Left hindlimb (tissue), 1 donor: ENCODE data around the gene SEC22A.

Experiments used
- DNase-seq: peaks from one replicate; pipeline ENCODE4 v3.0.0-alpha.2; 2018

SEC22A gene

DNA sequence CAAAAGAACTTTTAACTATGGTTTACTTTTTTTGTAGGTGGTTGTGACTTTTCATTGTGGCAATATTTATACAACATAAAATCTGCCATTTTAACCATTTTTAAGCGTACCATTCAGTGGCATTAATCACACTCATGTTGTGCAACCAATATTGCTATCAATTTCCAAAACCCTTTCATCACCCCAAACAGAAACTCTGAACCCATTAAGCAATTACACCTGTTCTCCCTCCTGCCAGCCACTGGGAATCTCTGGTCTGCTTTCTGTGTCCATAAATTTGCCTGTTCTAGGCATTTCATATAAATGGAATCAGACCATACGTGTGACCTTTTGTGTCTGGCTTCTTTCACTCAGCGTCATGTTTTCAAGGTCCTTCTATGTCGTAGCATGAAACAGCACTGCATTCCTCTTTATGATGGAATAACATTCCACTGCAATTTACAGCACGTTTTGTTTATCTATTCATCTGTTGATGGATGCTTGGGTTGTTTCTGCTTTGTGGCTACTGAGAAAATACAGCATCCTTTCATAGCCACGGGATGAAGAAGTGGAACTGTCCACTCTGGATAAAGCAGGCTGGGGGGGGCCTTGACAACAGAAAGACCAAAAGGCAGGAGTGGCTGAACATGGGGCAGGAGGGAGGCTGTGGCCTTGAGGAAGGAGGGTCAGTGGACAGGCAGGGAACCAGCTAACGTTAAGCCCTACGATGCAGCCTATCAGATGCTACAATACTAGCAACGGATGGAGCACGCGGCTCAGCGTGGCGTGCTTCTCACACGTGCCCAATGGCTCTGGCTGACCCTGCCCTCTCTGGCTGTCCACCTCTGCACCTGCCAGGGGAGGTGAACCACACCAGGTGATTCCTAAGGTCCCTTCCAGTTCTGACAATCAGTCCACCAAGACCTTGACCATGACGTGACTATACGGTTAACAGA is 110.9 kb downstream of the SEC22A start:
- DNase-seq: no peak

DNA sequence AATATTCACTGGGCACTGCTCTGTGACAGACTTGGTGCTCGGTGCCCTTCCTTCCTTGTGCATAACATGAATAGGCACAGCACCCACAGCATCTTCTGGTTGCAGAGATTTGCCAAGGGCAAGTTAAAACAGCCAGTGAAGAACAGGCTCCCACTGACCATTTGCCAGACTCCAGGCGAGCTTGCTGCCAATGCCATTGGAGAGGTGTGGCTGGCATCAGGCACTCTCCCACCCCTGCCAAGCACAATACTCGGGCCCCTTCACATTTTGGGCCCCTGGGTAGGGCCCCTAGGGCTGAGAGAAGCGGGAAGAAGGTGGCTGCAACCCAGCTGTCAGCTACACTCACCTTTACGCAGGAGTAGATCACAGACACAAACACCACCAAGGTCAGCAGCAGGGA is 112.1 kb downstream of the SEC22A start:
- DNase-seq: no peak

DNA sequence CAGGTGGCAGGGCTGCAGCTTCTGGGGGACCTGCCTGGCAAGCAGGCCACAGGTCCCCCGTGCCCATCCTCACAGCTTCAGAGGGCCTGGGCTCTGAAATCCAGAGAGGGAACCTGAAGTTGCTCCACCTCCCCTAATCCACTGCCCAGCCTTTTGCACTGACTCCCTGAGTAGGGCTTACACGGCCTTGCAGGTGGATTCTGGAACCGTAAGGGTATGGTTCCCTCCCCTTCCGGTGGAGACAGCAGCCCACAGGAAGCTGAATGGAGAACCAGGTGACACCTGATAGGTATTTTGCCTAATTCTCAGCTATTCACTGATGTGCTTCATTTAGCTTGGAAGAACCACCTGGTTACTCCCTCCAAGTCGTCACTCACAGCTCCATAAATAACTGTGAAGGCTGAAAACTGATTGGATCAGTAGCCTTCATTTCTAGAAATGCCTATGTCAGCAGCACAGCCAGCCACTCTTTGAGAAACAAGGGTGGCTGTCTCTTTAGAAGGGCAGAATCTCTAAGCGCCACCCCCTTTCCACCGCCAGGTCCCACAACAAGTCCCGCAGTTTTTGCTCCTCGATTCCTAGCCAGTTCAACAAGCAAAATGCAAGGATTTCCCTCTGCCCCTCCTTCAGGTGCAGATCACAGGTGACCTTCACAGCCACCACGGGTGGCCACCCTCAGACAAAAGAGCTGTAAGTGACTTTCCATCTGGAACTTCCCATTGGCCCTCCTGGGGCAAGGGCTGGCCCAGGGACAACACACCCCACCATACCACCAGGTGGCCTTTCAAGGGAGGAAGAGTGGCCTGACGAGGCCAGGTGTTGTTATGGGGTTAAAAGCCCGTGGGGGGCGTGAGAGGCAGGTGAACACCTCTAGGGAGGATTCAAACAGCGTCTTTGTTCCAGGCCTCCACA is 112.9 kb downstream of the SEC22A start:
- DNase-seq: no peak

DNA sequence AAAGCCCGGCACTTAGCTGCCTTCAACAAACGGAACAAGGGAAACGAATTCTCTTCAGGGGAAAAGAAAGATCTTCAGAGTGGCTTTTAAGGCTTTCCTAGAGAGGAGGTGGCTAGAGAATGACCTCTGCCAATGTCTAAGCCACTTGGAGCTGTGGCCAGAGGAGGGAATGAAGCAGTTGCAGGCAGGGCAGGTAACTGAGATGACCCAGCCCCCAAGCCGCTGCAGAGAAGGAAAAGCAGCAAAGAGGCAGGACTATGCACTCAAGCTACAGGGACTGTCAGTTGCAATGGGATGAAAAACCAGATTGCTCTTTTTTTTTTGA is 113.5 kb downstream of the SEC22A start:
- no peak for DNase-seq

DNA sequence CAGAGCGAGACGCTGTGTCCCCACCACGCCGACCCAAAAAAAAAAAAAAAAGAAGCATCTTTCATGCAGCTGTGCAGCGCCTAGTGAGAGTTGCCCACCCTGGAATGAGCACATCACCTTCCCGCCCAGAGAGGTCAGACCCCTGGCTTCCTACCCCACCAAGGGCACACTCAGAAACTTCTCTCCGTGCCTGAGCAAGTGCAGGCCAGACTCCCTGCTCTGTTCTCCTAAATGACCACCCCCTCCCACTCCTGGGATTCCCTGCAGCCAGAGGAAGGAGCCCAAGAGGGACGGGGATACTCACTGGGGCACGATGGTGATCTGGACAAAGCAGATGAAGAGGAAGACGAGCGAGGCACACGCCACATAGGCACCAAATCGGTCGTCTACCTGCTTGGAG is 116.0 kb downstream of the SEC22A start:
- no peak for DNase-seq

DNA sequence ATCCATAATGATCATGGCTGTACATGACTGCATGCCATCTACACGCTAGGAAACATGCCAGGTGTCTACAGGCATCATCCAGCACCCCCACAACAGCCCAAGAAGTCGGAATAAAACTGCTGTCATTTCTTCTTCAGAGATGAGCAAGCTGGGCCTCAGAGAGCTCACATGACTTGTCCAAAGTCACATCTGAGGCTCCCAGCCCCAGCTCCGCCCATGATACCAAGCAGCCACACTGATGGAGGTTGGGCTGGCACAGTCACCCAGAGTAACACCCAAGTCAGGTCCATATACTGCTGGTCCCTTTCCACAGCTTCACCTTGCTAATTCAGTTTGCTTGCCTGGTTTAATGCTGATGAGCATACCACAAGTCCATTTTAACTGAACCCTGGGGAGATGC is 116.6 kb downstream of the SEC22A start:
- DNase-seq: no peak

DNA sequence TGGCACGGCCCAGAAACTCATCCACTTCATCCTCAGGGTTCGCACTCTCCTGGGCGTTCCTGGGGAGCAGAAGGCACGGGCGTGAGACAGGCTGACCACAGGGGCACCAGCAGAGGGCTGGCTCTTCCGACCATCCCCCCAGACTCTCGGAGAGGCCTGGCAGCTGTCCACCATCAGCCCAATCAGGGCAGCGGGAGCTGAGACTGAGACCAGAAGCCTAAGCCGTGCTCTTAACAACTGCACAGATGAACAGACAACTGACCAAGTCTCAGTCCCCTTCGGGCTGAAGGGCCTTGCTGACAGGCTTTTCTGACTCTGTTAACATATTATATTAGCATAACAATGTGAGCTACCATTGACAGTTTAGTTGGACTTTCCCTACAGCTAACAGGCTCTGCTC is 118.0 kb downstream of the SEC22A start:
- no peak for DNase-seq

DNA sequence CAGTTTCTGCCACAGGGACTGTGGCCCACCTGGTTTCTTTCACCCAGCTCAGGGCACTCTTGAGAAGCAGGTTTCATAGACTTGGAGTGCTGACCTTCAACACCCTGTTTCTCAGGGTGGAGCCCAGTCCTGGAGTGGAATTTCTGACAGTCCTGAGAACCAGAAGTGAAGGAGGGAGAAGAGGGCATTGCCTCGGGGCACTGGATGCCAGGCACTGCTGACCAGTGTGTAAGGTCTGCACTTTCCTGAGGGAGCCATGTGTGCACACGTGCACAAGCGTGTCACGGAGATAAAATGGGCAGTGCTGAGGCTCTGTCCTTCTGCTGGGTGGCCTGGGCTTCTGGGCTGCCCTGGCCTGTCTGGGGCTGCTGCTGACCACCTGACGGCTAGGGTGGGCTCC is 118.5 kb downstream of the SEC22A start:
- no peak for DNase-seq

DNA sequence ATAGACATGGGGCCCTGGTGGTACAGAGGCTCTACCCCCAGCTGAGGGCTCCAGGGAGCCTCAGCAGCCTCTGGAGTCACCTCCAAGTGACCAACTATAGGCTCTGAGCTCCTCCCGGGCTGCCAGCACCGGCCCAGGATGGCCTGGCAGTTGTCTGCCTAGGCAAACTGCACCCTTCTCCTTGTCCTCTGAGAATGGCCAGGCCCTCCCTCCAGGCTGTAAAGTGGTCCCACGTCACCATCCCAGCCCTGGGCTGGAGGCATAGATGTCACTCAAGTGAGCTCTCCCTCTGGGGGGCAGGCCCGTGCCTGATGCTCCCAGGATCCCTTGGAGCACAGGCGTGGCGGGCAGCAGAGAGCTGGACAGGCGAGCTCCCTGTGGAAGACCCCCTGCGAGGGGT is 120.1 kb downstream of the SEC22A start:
- no peak for DNase-seq

DNA sequence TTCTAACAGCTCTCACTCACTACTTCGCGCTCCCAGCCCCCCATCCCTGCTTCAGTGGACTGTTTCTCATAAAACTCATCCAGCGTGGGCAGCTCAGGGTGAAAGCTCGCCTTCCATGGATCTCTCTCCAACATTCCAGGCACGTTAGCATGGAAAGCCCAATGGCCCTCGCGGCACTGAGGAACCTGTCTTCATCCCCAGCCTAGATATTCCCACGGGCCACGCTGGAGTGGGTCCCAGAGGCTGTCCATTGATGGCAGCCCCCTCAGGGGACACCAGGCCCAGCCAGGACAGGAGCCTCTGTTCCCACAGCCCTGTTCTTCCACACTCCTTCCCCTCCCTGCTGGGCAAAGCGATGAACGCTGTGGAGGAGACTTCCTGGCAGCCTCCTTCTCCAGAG is 121.1 kb downstream of the SEC22A start:
- DNase-seq: no peak
